ENCODE data around the gene RREB1. TPM values are rescaled to one million over a fixed set of nuclear protein-coding genes. Genes with fewer than 3 reads are reported as not detected.

Gene RREB1
- total RNA-seq, 1 donor from 2014 or later = 29.3 TPM

- Histone ChIP-seq H3K4me3 (ENCODE audit: low read depth, low read length) (peak overlapping the region; percentile 64), H3K27me3 (ENCODE audit: control insufficient read depth, insufficient read depth, low read length) (no peaks in the 10 kb centered on the region), H3K36me3 (ENCODE audit: control insufficient read depth, insufficient read depth, low read length) (no peaks in the 10 kb centered on the region)
- DNase-seq (ENCODE audit: low read depth) = no peak
- TF ChIP-seq CTCF (IDR thresholded peaks at IDR 0.05; ENCODE audit: insufficient read depth, low read length, poor library complexity, severe bottlenecking) = no peak
Measured at GRCh38 chr6:7140631-7141378, 33.0 kb downstream of the RREB1 start.

DNA sequence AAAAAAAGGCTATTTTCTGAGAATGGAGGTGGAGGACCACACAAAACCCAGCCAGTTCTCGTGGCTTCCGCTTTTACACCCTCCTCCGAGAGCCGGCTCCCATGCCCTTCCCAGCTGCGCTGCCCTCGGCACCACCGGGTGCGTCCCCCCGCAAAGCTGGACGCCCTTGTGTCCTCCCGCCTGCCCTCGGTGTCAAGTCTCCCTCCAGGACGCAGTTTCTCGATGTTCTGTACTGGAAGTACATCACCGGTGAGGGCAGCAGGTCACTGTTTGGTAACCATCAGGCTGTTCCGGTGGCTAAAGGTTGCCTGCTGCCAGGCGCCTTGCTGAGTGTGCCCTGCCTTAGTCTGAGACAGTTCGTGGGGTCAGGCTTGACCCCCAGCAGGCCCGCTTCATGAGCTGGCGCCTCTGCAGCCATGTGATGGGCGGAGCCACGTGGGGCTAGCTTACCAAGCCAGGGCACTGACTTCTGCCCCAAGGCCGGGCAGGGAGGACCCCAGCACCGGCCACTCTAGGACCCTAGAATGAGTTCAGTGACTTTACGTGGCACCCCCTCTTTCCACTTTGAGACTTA, 34.6 kb downstream of the RREB1 start:
- no peak overlapping the region for H3K4me3 ChIP-seq (ENCODE audit: low read depth, low read length)
- H3K27me3 ChIP-seq (ENCODE audit: control insufficient read depth, insufficient read depth, low read length) = no peaks in the 10 kb centered on the region
- no peak for TF ChIP-seq CTCF (IDR thresholded peaks at IDR 0.05; ENCODE audit: insufficient read depth, low read length, poor library complexity, severe bottlenecking)
- H3K36me3 ChIP-seq (ENCODE audit: control insufficient read depth, insufficient read depth, low read length) = no peaks in the 10 kb centered on the region
- DNase-seq (ENCODE audit: low read depth) = no peak

- Histone ChIP-seq H3K36me3 (ENCODE audit: control insufficient read depth, insufficient read depth, low read length) (no peaks in the 10 kb centered on the region), H3K4me3 (ENCODE audit: low read depth, low read length) (no peak overlapping the region), H3K27me3 (ENCODE audit: control insufficient read depth, insufficient read depth, low read length) (no peaks in the 10 kb centered on the region)
- DNase-seq (ENCODE audit: low read depth) = no peak
- no peak for TF ChIP-seq CTCF (IDR thresholded peaks at IDR 0.05; ENCODE audit: insufficient read depth, low read length, poor library complexity, severe bottlenecking)
Measured at GRCh38 chr6:7142918-7143475, 35.2 kb downstream of the RREB1 start.

GRCh38 chr6:7143476-7143974, 35.8 kb downstream of the RREB1 start:
- Histone ChIP-seq H3K4me3 (ENCODE audit: low read depth, low read length) (no peak overlapping the region), H3K27me3 (ENCODE audit: control insufficient read depth, insufficient read depth, low read length) (no peaks in the 10 kb centered on the region), H3K36me3 (ENCODE audit: control insufficient read depth, insufficient read depth, low read length) (no peaks in the 10 kb centered on the region)
- no peak for DNase-seq (ENCODE audit: low read depth)
- peak; percentile 30 for TF ChIP-seq CTCF (IDR thresholded peaks at IDR 0.05; ENCODE audit: insufficient read depth, low read length, poor library complexity, severe bottlenecking)

GRCh38 chr6:7144872-7145584, 37.3 kb downstream of the RREB1 start:
- DNase-seq (ENCODE audit: low read depth) = no peak
- Histone ChIP-seq H3K36me3 (ENCODE audit: control insufficient read depth, insufficient read depth, low read length) (no peaks in the 10 kb centered on the region), H3K4me3 (ENCODE audit: low read depth, low read length) (no peak overlapping the region), H3K27me3 (ENCODE audit: control insufficient read depth, insufficient read depth, low read length) (no peaks in the 10 kb centered on the region)
- no peak for TF ChIP-seq CTCF (IDR thresholded peaks at IDR 0.05; ENCODE audit: insufficient read depth, low read length, poor library complexity, severe bottlenecking)
